ENCODE measurements around the gene PNCK.

PNCK gene

GRCh38 chrX:153626863-153627674 is 46.5 kb downstream of the PNCK start:
- H3K4me3 ChIP-seq (ENCODE audit: control insufficient read depth, low read depth, low read length) = no peak overlapping the region
- TF ChIP-seq CTCF (conservative IDR thresholded peaks at IDR 0.05; ENCODE audit: control insufficient read depth, insufficient read depth, low read depth, low read length) = no peak
- DNase-seq (ENCODE audit: low read depth) = no peak

- TF ChIP-seq CTCF (conservative IDR thresholded peaks at IDR 0.05; ENCODE audit: control insufficient read depth, insufficient read depth, low read depth, low read length) = no peak
- H3K4me3 ChIP-seq (ENCODE audit: control insufficient read depth, low read depth, low read length) = no peak overlapping the region
- no peak for DNase-seq (ENCODE audit: low read depth)
Observed at GRCh38 chrX:153626025-153626633, 47.5 kb downstream of the PNCK start.

- no peak for TF ChIP-seq CTCF (conservative IDR thresholded peaks at IDR 0.05; ENCODE audit: control insufficient read depth, insufficient read depth, low read depth, low read length)
- no peak for DNase-seq (ENCODE audit: low read depth)
- no peak overlapping the region for H3K4me3 ChIP-seq (ENCODE audit: control insufficient read depth, low read depth, low read length)
Observed at GRCh38 chrX:153625271-153626024, 48.2 kb downstream of the PNCK start.

- TF ChIP-seq CTCF (conservative IDR thresholded peaks at IDR 0.05; ENCODE audit: control insufficient read depth, insufficient read depth, low read depth, low read length) = no peak
- no peak overlapping the region for H3K4me3 ChIP-seq (ENCODE audit: control insufficient read depth, low read depth, low read length)
- DNase-seq (ENCODE audit: low read depth) = no peak
Observed at GRCh38 chrX:153624196-153625091, 49.2 kb downstream of the PNCK start.

GRCh38 chrX:153623310-153624029 is 50.1 kb downstream of the PNCK start:
- TF ChIP-seq CTCF (conservative IDR thresholded peaks at IDR 0.05; ENCODE audit: control insufficient read depth, insufficient read depth, low read depth, low read length) = no peak
- no peak for DNase-seq (ENCODE audit: low read depth)
- no peak overlapping the region for H3K4me3 ChIP-seq (ENCODE audit: control insufficient read depth, low read depth, low read length)
